CD4-positive, alpha-beta memory T cell (primary cell): Measurements from ENCODE around the gene ATAD2B. TPM values are rescaled to one million over a fixed set of nuclear protein-coding genes. Genes with fewer than 3 reads are reported as not detected.

Source experiments
- CTCF ChIA-PET: fragments of 350-600 bp; sonication (Branson Sonifier 250); formaldehyde crosslinking; loops from one replicate; lab custom pipeline; 2021; ENCODE audit warnings: inconsistent platforms; ENCODE audit not compliant: partially characterized antibody; lab: Charles Lee
- POLR2A ChIA-PET: fragments of 350-600 bp; sonication (Branson Sonifier 250); formaldehyde crosslinking; loops from one replicate; lab custom pipeline; 2021; ENCODE audit not compliant: partially characterized antibody; lab: Charles Lee
- DNase-seq, 5 donors: peaks; one replicate each; pipeline versions ENCODE4 v3.0.0 to v3.0.0-alpha.2; 2020 to 2022; ENCODE audit warnings: mixed read lengths in 1 of 5
- H3K27ac ChIP-seq: one replicate; pipeline ENCODE4 v1.7.0; 2013; ENCODE audit warnings: low read depth, low read length
- H3K27me3 ChIP-seq: 2 replicates; pipeline ENCODE4 v1.7.0; 2013; ENCODE audit warnings: mild to moderate bottlenecking, low read length, moderate library complexity; ENCODE audit not compliant: insufficient read depth
- H3K36me3 ChIP-seq: 2 replicates; pipeline ENCODE4 v1.7.0; 2013; ENCODE audit warnings: mild to moderate bottlenecking, low read length, moderate library complexity; ENCODE audit not compliant: insufficient read depth
- H3K4me1 ChIP-seq: 2 replicates; pipeline ENCODE4 v1.7.0; 2013; ENCODE audit warnings: mild to moderate bottlenecking, low read length, moderate library complexity; ENCODE audit not compliant: insufficient read depth
- H3K4me3 ChIP-seq, 2 donors: one replicate each; pipeline ENCODE4 v1.7.0; 2013; ENCODE audit warnings: low read length in 2 of 2, mild to moderate bottlenecking in 1 of 2
- H3K9me3 ChIP-seq, 2 donors: one replicate each; pipeline ENCODE4 v1.7.0; 2013; ENCODE audit warnings: low read length in 2 of 2, control low read depth in 1 of 2; ENCODE audit not compliant: control insufficient read depth in 1 of 2
- H3K27ac Mint-ChIP-seq, 7 donors: one replicate each; pipeline ENCODE4 v1.8.0; 2020 to 2021; ENCODE audit warnings: mixed read lengths in 7 of 7, mild to moderate bottlenecking in 6 of 7, inconsistent platforms in 3 of 7, moderate library complexity in 3 of 7
- H3K27me3 Mint-ChIP-seq, 2 donors: one replicate each; pipeline ENCODE4 v1.8.0; 2020 to 2021; ENCODE audit warnings: mixed read lengths in 2 of 2
- H3K36me3 Mint-ChIP-seq, 2 donors: one replicate each; pipeline ENCODE4 v1.8.0; 2020 to 2021; ENCODE audit warnings: mixed read lengths in 2 of 2, inconsistent platforms in 1 of 2, mild to moderate bottlenecking in 1 of 2
- H3K4me1 Mint-ChIP-seq, 4 donors: one replicate each; pipeline ENCODE4 v1.8.0; 2020 to 2021; ENCODE audit warnings: mixed read lengths in 4 of 4, mild to moderate bottlenecking in 1 of 4
- H3K4me3 Mint-ChIP-seq, 8 donors: one replicate each; pipeline ENCODE4 v1.8.0; 2020 to 2021; ENCODE audit warnings: mixed read lengths in 8 of 8, mild to moderate bottlenecking in 7 of 8, moderate library complexity in 6 of 8, inconsistent platforms in 3 of 8
- H3K9me3 Mint-ChIP-seq, 8 donors: one replicate each; pipeline ENCODE4 v1.8.0; 2020 to 2021; ENCODE audit warnings: mixed read lengths in 8 of 8, mild to moderate bottlenecking in 5 of 8, inconsistent platforms in 3 of 8, moderate library complexity in 1 of 8
- intact Hi-C: fragments of 100-400 bp; cut with micrococcal nuclease; formaldehyde crosslinking; loops from one replicate; pipeline ENCODE4 v1.15.1; 2023
- polyA plus RNA-seq, 2 donors: library from polyadenylated mRNA; unstranded; fragments of 300-500 nt; fragmentation: Illumina TruSeq; gene quantifications; one replicate each; pipeline ENCODE4 v1.2.3, GENCODE V29; 2021
- total RNA-seq, 2 experiments: library from RNA; stranded (reverse); gene quantifications; one replicate each; pipeline ENCODE4 v1.2.3, GENCODE V29; 2021

The ATAD2B gene
- total and polyA plus RNA-seq, 4 experiments from 2014 or later, result 3.8 to 44.4 (median 22.9) TPM

GRCh38 chr2:23835423-23835822, 91.5 kb downstream of the ATAD2B start:
- Mint-ChIP-seq H3K4me3 (no peak overlapping the region), H3K9me3 (peaks cover 0 to 3% (median 0%) of the 10 kb centered on the region in 8 donors), H3K36me3 (peaks cover 24 to 31% of the 10 kb centered on the region in 2 donors), H3K27ac (peak overlapping the region in 2 of 7 donors; percentile 19), H3K27me3 (no peaks in the 10 kb centered on the region), H3K4me1 (peaks cover 0 to 9% (median 7%) of the 10 kb centered on the region in 4 donors)
- ChIA-PET POLR2A (no interaction called here), CTCF (interaction anchor here (2.0 to 3.3 kb wide), 2 partner anchors 9 to 11 kb away, joined by 4 to 22 read pairs; no protein-coding TSS in a partner anchor)
- no peaks in the 10 kb centered on the region for H3K9me3 ChIP-seq
- H3K4me1 ChIP-seq, result no peaks in the 10 kb centered on the region
- peaks cover 3% of the 10 kb centered on the region for H3K36me3 ChIP-seq
- DNase-seq, result no peak
- H3K27me3 ChIP-seq, result no peaks in the 10 kb centered on the region
- intact Hi-C loops, result no loop called here
- H3K27ac ChIP-seq, result no peak overlapping the region
- H3K4me3 ChIP-seq, result no peak overlapping the region

GRCh38 chr2:23828986-23829385, 97.9 kb downstream of the ATAD2B start:
- H3K27me3 ChIP-seq, result no peaks in the 10 kb centered on the region
- peaks cover 0 to 11% (median 6%) of the 10 kb centered on the region in 4 donors for H3K4me1 Mint-ChIP-seq
- ChIA-PET CTCF (interaction anchor here (2.1 kb wide), 1 partner anchor 255 kb away, joined by 16 read pairs; the partner anchor contains the start of gene TP53I3), POLR2A (no interaction called here)
- no peak overlapping the region for H3K27ac ChIP-seq
- H3K9me3 Mint-ChIP-seq, result no peaks in the 10 kb centered on the region
- DNase-seq, result no peak
- peaks cover 3% of the 10 kb centered on the region for H3K36me3 ChIP-seq
- H3K4me3 Mint-ChIP-seq, result no peak overlapping the region
- no peaks in the 10 kb centered on the region for H3K9me3 ChIP-seq
- intact Hi-C loops, result loop anchor here (10.0 kb wide), 1 partner anchor 556 kb away; no protein-coding TSS in a partner anchor
- peaks cover 0 to 22% of the 10 kb centered on the region in 2 donors for H3K36me3 Mint-ChIP-seq
- no peaks in the 10 kb centered on the region for H3K4me1 ChIP-seq
- peak overlapping the region in 3 of 7 donors; percentile 8 to 74 (median 65) for H3K27ac Mint-ChIP-seq
- no peak overlapping the region for H3K4me3 ChIP-seq
- no peaks in the 10 kb centered on the region for H3K27me3 Mint-ChIP-seq

GRCh38 chr2:23828256-23828980, 98.5 kb downstream of the ATAD2B start:
- Histone ChIP-seq H3K27ac (no peak overlapping the region), H3K27me3 (no peaks in the 10 kb centered on the region), H3K4me3 (no peak overlapping the region), H3K4me1 (no peaks in the 10 kb centered on the region), H3K36me3 (peaks cover 3% of the 10 kb centered on the region), H3K9me3 (no peaks in the 10 kb centered on the region)
- Mint-ChIP-seq H3K4me1 (peaks cover 0 to 11% (median 6%) of the 10 kb centered on the region in 4 donors), H3K4me3 (no peak overlapping the region), H3K27me3 (no peaks in the 10 kb centered on the region), H3K9me3 (no peaks in the 10 kb centered on the region), H3K36me3 (peaks cover under 1 to 21% of the 10 kb centered on the region in 2 donors), H3K27ac (peak overlapping the region in 5 of 7 donors; percentile 8 to 77 (median 17))
- POLR2A ChIA-PET, result interaction anchor here (2.2 kb wide), 1 partner anchor 256 kb away, joined by 7 read pairs; the partner anchor contains the start of gene TP53I3
- no peak for DNase-seq
- CTCF ChIA-PET, result interaction anchor here (2.1 kb wide), 1 partner anchor 256 kb away, joined by 16 read pairs; the partner anchor contains the start of gene TP53I3
- intact Hi-C loops, result loop anchor here (10.0 kb wide), 1 partner anchor 556 kb away; no protein-coding TSS in a partner anchor

- H3K9me3 Mint-ChIP-seq, result no peaks in the 10 kb centered on the region
- ChIA-PET POLR2A (interaction anchor here (0.9 to 2.2 kb wide), 2 partner anchors 100 to 257 kb away, joined by 3 to 7 read pairs; partner anchors contain the start of gene TP53I3), CTCF (interaction anchor here (2.1 kb wide), 1 partner anchor 257 kb away, joined by 16 read pairs; the partner anchor contains the start of gene TP53I3)
- Histone ChIP-seq H3K27ac (no peak overlapping the region), H3K9me3 (no peaks in the 10 kb centered on the region), H3K4me3 (no peak overlapping the region), H3K27me3 (no peaks in the 10 kb centered on the region), H3K4me1 (no peaks in the 10 kb centered on the region), H3K36me3 (peaks cover 2% of the 10 kb centered on the region)
- H3K27me3 Mint-ChIP-seq, result no peaks in the 10 kb centered on the region
- H3K4me3 Mint-ChIP-seq, result no peak overlapping the region
- no peak for DNase-seq
- peak overlapping the region in 2 of 7 donors; percentile 48 to 57 for H3K27ac Mint-ChIP-seq
- peaks cover 0 to 11% (median 3%) of the 10 kb centered on the region in 4 donors for H3K4me1 Mint-ChIP-seq
- intact Hi-C loops, result loop anchor here (10.0 kb wide), 1 partner anchor 558 kb away; no protein-coding TSS in a partner anchor
- peaks cover 4 to 25% of the 10 kb centered on the region in 2 donors for H3K36me3 Mint-ChIP-seq
Measured at GRCh38 chr2:23827287-23827686, 99.6 kb downstream of the ATAD2B start.

GRCh38 chr2:23826771-23827170, 100.2 kb downstream of the ATAD2B start:
- intact Hi-C loops, result loop anchor here (10.0 kb wide), 1 partner anchor 558 kb away; no protein-coding TSS in a partner anchor
- peaks cover 7% of the 10 kb centered on the region for H3K36me3 ChIP-seq
- H3K27ac Mint-ChIP-seq, result peak overlapping the region in 1 of 7 donors; percentile 42
- no peak overlapping the region for H3K4me3 ChIP-seq
- DNase-seq, result no peak
- H3K9me3 Mint-ChIP-seq, result no peaks in the 10 kb centered on the region
- no peak overlapping the region for H3K27ac ChIP-seq
- no peaks in the 10 kb centered on the region for H3K27me3 Mint-ChIP-seq
- no peaks in the 10 kb centered on the region for H3K9me3 ChIP-seq
- H3K4me1 ChIP-seq, result no peaks in the 10 kb centered on the region
- H3K4me1 Mint-ChIP-seq, result peaks cover 0 to 9% (median 2%) of the 10 kb centered on the region in 4 donors
- no peaks in the 10 kb centered on the region for H3K27me3 ChIP-seq
- H3K36me3 Mint-ChIP-seq, result peaks cover 4 to 23% of the 10 kb centered on the region in 2 donors
- no peak overlapping the region for H3K4me3 Mint-ChIP-seq
- ChIA-PET POLR2A (interaction anchor here (2.2 kb wide), 1 partner anchor 257 kb away, joined by 7 read pairs; the partner anchor contains the start of gene TP53I3), CTCF (interaction anchor here (0.9 to 4.7 kb wide), 4 partner anchors 9 to 336 kb away, joined by 4 to 108 read pairs (median 21); partner anchors contain the start of gene TP53I3)

GRCh38 chr2:23826040-23826439, 100.9 kb downstream of the ATAD2B start:
- no peaks in the 10 kb centered on the region for H3K27me3 ChIP-seq
- intact Hi-C loops, result loop anchor here (10.0 kb wide), 1 partner anchor 559 kb away; no protein-coding TSS in a partner anchor
- POLR2A ChIA-PET, result interaction anchor here (2.2 kb wide), 1 partner anchor 258 kb away, joined by 7 read pairs; the partner anchor contains the start of gene TP53I3
- H3K36me3 ChIP-seq, result peaks cover 7% of the 10 kb centered on the region
- Mint-ChIP-seq H3K4me1 (peaks cover 0 to 4% (median 0%) of the 10 kb centered on the region in 4 donors), H3K27ac (no peak overlapping the region), H3K36me3 (peaks cover 4 to 18% of the 10 kb centered on the region in 2 donors), H3K4me3 (no peak overlapping the region), H3K27me3 (no peaks in the 10 kb centered on the region), H3K9me3 (no peaks in the 10 kb centered on the region)
- H3K4me3 ChIP-seq, result no peak overlapping the region
- DNase-seq, result no peak
- H3K27ac ChIP-seq, result no peak overlapping the region
- CTCF ChIA-PET, result interaction anchor here (0.5 to 4.7 kb wide), 5 partner anchors 10 to 337 kb away, joined by 4 to 108 read pairs (median 5); partner anchors contain the start of gene TP53I3
- H3K4me1 ChIP-seq, result no peaks in the 10 kb centered on the region
- no peaks in the 10 kb centered on the region for H3K9me3 ChIP-seq
